ENCODE data around the gene MRPS7. TPM values are rescaled to one million over a fixed set of nuclear protein-coding genes. Genes with fewer than 3 reads are reported as not detected.
"Not testable (repeated sequence)": the region's sequence is repeated elsewhere in the genome, so short reads cannot be mapped to it uniquely, and the experiment has no call there.

MRPS7 gene
- total RNA-seq, 2 donors from 2014 or later = 62.9 to 118 TPM

DNA sequence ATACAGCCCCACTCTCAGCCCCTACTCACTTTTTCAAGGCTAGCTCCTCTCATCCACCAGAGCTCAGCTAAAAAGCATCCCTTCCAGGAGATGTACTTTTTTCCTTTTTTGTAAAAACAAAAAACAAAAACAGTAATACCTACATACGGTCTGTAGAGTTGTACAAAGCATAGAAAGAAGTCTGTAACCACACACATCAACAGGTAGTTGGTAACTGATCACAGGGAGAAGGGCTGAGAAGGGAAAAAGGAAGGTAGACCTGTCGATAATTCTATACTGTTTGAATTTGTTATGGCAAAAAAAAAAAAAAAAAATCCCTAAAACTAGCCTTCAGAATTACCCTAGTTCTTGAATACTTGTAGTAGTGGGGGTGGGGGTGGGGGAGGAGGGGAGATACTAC, 26.7 kb downstream of the MRPS7 start:
- H3K4me3 ChIP-seq = peak overlapping the region; percentile 83
- DNase-seq = no peak
- H3K9me3 ChIP-seq = no peaks in the 10 kb centered on the region
- peaks cover 4% of the 10 kb centered on the region for H3K4me1 ChIP-seq
- H3K27ac ChIP-seq = peak overlapping the region; percentile 93
- no peaks in the 10 kb centered on the region for H3K27me3 ChIP-seq
- intact Hi-C loops (cut with DNase I) = no loop called here
- peak overlapping the region in 1 of 2 donors; percentile 98 for H3K9ac ChIP-seq (ENCODE audit: low read depth in 2 of 2, low read length in 2 of 2)
- TF ChIP-seq, protein P1, sequence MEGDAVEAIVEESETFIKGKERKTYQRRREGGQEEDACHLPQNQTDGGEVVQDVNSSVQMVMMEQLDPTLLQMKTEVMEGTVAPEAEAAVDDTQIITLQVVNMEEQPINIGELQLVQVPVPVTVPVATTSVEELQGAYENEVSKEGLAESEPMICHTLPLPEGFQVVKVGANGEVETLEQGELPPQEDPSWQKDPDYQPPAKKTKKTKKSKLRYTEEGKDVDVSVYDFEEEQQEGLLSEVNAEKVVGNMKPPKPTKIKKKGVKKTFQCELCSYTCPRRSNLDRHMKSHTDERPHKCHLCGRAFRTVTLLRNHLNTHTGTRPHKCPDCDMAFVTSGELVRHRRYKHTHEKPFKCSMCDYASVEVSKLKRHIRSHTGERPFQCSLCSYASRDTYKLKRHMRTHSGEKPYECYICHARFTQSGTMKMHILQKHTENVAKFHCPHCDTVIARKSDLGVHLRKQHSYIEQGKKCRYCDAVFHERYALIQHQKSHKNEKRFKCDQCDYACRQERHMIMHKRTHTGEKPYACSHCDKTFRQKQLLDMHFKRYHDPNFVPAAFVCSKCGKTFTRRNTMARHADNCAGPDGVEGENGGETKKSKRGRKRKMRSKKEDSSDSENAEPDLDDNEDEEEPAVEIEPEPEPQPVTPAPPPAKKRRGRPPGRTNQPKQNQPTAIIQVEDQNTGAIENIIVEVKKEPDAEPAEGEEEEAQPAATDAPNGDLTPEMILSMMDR (IDR thresholded peaks at IDR 0.05) = no peak
- H3K36me3 ChIP-seq = no peaks in the 10 kb centered on the region

DNA sequence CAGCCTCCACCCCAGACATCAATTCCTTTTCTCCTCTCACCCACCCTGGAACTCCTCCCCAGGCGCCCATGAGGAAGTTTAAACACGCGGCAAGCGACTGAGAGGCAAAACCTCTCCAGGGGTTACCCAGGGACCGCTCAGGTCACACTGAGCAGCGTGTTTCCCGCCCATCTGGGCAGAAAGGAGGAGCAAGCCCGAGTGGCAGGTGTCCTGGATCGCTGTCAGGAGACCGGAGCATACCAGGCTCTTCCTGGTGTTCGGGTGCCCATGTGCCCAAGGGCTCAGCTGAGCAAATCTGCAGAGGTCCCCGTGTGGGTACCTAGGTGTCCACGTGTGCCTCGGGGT, 27.1 kb downstream of the MRPS7 start:
- TF ChIP-seq, protein P1 (IDR thresholded peaks at IDR 0.05) = no peak
- peak overlapping the region; percentile 93 for H3K27ac ChIP-seq
- no peaks in the 10 kb centered on the region for H3K9me3 ChIP-seq
- no peaks in the 10 kb centered on the region for H3K27me3 ChIP-seq
- intact Hi-C loops (cut with DNase I) = no loop called here
- no peaks in the 10 kb centered on the region for H3K36me3 ChIP-seq
- peak overlapping the region; percentile 75 to 98 for H3K9ac ChIP-seq (ENCODE audit: low read depth in 2 of 2, low read length in 2 of 2)
- peak; percentile 75 for DNase-seq
- peak overlapping the region; percentile 83 for H3K4me3 ChIP-seq
- H3K4me1 ChIP-seq = peaks cover 4% of the 10 kb centered on the region

DNA sequence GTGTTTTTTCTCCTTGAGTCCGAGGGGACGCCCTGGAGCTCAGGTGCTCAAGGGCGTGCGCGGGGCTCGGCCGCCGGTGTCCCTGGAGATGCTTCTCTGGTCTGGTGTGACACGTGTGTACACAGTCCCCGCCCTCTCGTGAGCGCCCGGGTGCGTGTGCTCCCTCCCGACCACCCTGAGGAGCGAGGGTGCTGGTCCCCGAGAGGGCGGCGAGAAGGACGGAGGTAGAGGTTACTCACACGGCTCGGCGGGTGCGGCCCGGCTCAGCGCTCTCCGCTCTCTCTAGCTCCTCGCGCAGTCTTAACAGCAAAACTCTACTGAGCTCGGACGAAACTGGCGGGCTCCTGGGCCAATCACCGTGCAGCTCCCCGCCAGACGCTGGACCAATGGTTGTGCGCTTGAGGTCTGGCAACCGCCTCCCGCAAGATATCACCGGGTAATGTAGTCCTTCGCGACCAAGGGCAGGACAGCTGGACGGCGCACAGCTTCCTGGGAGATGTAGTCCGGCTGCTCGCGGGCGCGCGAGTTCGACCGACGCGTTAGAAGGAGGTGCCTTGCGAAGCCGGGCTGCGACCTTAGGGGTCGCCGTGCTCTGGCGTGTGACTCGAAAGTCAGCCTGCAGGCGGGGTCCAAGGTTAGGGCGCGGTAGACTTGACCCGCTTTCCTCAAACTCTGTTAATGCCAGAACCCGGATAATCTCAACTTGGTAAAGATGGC, 27.6 kb downstream of the MRPS7 start, which contains the start of gene SLC25A19:
Gene SLC25A19, minus strand, starts transcription at position 319 of the 717 bp plus-strand sequence. CDS start 2,669 bp downstream, outside the sequence.
- TF ChIP-seq, protein P1 (IDR thresholded peaks at IDR 0.05) = no peak
- DNase-seq = peak; percentile 98
- peak within 1 kb of the TSS; percentile 83 for H3K4me3 ChIP-seq
- H3K9me3 ChIP-seq = no peaks in the 10 kb centered on the region
- peak within 1 kb of the TSS; percentile 93 for H3K27ac ChIP-seq
- H3K4me1 ChIP-seq = peaks cover 4% of the 10 kb centered on the region
- intact Hi-C loops (cut with DNase I) = no loop called here
- no peaks in the 10 kb centered on the region for H3K27me3 ChIP-seq
- H3K9ac ChIP-seq (ENCODE audit: low read depth in 2 of 2, low read length in 2 of 2) = peak within 1 kb of the TSS; percentile 77 to 98
- no peaks in the 10 kb centered on the region for H3K36me3 ChIP-seq

DNA sequence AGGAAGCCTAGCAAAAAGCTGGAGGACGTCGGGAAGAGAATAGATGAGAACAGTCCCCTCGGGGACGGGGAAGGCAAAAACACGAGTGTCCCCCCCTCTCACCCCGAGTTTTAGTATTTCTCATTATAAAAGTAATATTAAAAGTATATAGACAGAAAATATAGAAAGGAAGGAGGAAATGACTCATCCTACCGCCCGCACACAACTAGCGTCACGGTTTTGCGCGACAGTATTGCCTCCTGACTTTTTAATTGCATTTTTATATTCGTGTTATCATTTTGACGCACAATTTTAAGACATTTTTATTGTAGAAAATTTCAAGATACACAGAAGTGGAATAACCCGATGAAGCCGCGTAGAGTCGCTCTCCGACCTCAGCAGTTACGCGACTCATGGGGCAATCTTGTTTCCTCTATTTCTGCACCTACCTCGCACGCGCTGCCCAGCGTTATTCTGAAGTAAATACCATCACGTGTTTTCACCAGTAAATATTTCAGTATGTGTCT, 28.2 kb downstream of the MRPS7 start:
- Histone ChIP-seq H3K4me3 (peak overlapping the region; percentile 83), H3K36me3 (no peaks in the 10 kb centered on the region), H3K9me3 (no peaks in the 10 kb centered on the region), H3K27me3 (no peaks in the 10 kb centered on the region), H3K4me1 (peaks cover 4% of the 10 kb centered on the region), H3K9ac (ENCODE audit: low read depth in 2 of 2, low read length in 2 of 2) (peak overlapping the region; percentile 77 to 98), H3K27ac (peak overlapping the region; percentile 93)
- intact Hi-C loops (cut with DNase I) = no loop called here
- peak; percentile 64 for DNase-seq
- TF ChIP-seq, protein P1 (IDR thresholded peaks at IDR 0.05) = peak; percentile 19

DNA sequence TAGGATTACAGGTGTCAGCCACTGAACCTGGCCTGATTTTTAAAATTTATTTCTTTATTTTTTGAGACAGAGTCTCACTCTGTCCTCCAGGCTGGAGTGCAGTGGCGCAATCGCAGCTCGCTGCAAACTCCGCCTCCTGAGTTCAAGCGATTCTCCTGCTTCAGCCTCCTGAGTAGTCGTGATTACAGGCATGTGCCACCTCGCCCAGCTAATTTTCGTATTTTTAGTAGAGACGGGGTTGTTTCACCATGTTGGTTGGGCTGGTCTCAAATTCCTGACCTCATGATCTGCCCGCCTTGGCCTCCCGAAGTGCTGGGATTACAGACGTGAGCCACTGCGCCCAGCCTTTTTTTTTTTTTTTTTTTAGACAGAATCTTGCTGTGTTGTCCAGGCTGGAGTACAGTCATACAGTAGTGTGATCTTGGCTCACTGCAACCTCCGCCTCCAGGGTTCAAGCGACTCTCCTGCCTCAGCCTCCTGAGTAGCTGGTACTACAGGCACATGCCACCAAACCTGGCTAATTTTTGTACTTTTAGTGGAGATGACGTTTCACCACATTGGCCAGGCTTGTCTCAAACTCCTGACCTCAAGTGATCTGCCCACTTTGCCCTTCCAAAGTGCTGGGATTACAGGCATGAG, 31.2 kb downstream of the MRPS7 start:
- DNase-seq; H3K9me3 ChIP-seq; H3K4me1 ChIP-seq; H3K27me3 ChIP-seq; H3K9ac ChIP-seq (ENCODE audit: low read depth in 2 of 2, low read length in 2 of 2); H3K4me3 ChIP-seq; intact Hi-C loops (cut with DNase I); H3K36me3 ChIP-seq; H3K27ac ChIP-seq: not testable (repeated sequence)

Data from colonic mucosa (tissue), 4 donors.